ENCODE data around the gene ZIC1.

ZIC1 gene

GRCh38 chr3:147388700-147389580, 20.2 kb upstream of the ZIC1 start:
- Histone ChIP-seq H3K36me3 (no peaks in the 10 kb centered on the region), H3K27me3 (peaks cover 58% of the 10 kb centered on the region), H3K27ac (no peak overlapping the region), H4K20me1 (no peaks in the 10 kb centered on the region), H3K4me1 (no peaks in the 10 kb centered on the region), H3K4me3 (no peak overlapping the region), H3K9ac (no peak overlapping the region), H3K4me2 (no peak overlapping the region), H3K9me3 (peaks cover 72% of the 10 kb centered on the region)
- TF ChIP-seq Cebpa-rat (IDR thresholded peaks at IDR 0.05): no peak

- peaks cover 58% of the 10 kb centered on the region for H3K27me3 ChIP-seq
- H3K27ac ChIP-seq: no peak overlapping the region
- H3K4me3 ChIP-seq: no peak overlapping the region
- TF ChIP-seq Cebpa-rat (IDR thresholded peaks at IDR 0.05): no peak
- no peaks in the 10 kb centered on the region for H3K36me3 ChIP-seq
- no peaks in the 10 kb centered on the region for H3K4me1 ChIP-seq
- peaks cover 72% of the 10 kb centered on the region for H3K9me3 ChIP-seq
- no peak overlapping the region for H3K9ac ChIP-seq
- no peak overlapping the region for H3K4me2 ChIP-seq
- no peaks in the 10 kb centered on the region for H4K20me1 ChIP-seq
These were observed 19.4 kb upstream of the ZIC1 start for GRCh38 chr3:147389717-147390116.

GRCh38 chr3:147390589-147391569, 18.3 kb upstream of the ZIC1 start:
- Histone ChIP-seq H3K36me3 (no peaks in the 10 kb centered on the region), H4K20me1 (no peaks in the 10 kb centered on the region), H3K9me3 (peaks cover 81% of the 10 kb centered on the region), H3K27me3 (peaks cover 51% of the 10 kb centered on the region), H3K4me3 (no peak overlapping the region), H3K9ac (no peak overlapping the region), H3K4me2 (no peak overlapping the region), H3K4me1 (no peaks in the 10 kb centered on the region), H3K27ac (no peak overlapping the region)
- TF ChIP-seq Cebpa-rat (IDR thresholded peaks at IDR 0.05): no peak

- H3K4me2 ChIP-seq: no peak overlapping the region
- no peak overlapping the region for H3K27ac ChIP-seq
- no peak overlapping the region for H3K4me3 ChIP-seq
- H3K4me1 ChIP-seq: no peaks in the 10 kb centered on the region
- no peaks in the 10 kb centered on the region for H4K20me1 ChIP-seq
- no peak for TF ChIP-seq Cebpa-rat (IDR thresholded peaks at IDR 0.05)
- H3K27me3 ChIP-seq: peaks cover 43% of the 10 kb centered on the region
- H3K9me3 ChIP-seq: peaks cover 92% of the 10 kb centered on the region
- no peak overlapping the region for H3K9ac ChIP-seq
- H3K36me3 ChIP-seq: no peaks in the 10 kb centered on the region
These were observed 17.2 kb upstream of the ZIC1 start for GRCh38 chr3:147391781-147392624.

GRCh38 chr3:147392625-147392946, 16.6 kb upstream of the ZIC1 start:
- Histone ChIP-seq H3K9ac (no peak overlapping the region), H3K9me3 (peaks cover 98% of the 10 kb centered on the region), H3K4me1 (no peaks in the 10 kb centered on the region), H3K4me3 (no peak overlapping the region), H4K20me1 (no peaks in the 10 kb centered on the region), H3K4me2 (no peak overlapping the region), H3K27me3 (peaks cover 37% of the 10 kb centered on the region), H3K27ac (no peak overlapping the region), H3K36me3 (no peaks in the 10 kb centered on the region)
- TF ChIP-seq Cebpa-rat (IDR thresholded peaks at IDR 0.05): no peak

GRCh38 chr3:147393261-147393942, 15.8 kb upstream of the ZIC1 start:
- Histone ChIP-seq H3K4me2 (no peak overlapping the region), H3K27me3 (peaks cover 29% of the 10 kb centered on the region), H3K9ac (no peak overlapping the region), H3K4me1 (no peaks in the 10 kb centered on the region), H3K9me3 (peaks cover 98% of the 10 kb centered on the region), H3K4me3 (no peak overlapping the region), H3K36me3 (no peaks in the 10 kb centered on the region), H3K27ac (no peak overlapping the region), H4K20me1 (no peaks in the 10 kb centered on the region)
- TF ChIP-seq Cebpa-rat (IDR thresholded peaks at IDR 0.05): no peak

- Histone ChIP-seq H3K27me3 (peaks cover 21% of the 10 kb centered on the region), H3K27ac (no peak overlapping the region), H3K9me3 (peaks cover 92% of the 10 kb centered on the region), H3K4me1 (no peaks in the 10 kb centered on the region), H3K4me2 (no peak overlapping the region), H3K9ac (no peak overlapping the region), H4K20me1 (no peaks in the 10 kb centered on the region), H3K4me3 (no peak overlapping the region), H3K36me3 (no peaks in the 10 kb centered on the region)
- TF ChIP-seq Cebpa-rat (IDR thresholded peaks at IDR 0.05): no peak
These were observed 15.0 kb upstream of the ZIC1 start for GRCh38 chr3:147393943-147394883.

GRCh38 chr3:147394884-147395225, 14.3 kb upstream of the ZIC1 start:
- no peaks in the 10 kb centered on the region for H3K36me3 ChIP-seq
- H3K4me3 ChIP-seq: no peak overlapping the region
- H3K4me2 ChIP-seq: no peak overlapping the region
- TF ChIP-seq Cebpa-rat (IDR thresholded peaks at IDR 0.05): no peak
- no peaks in the 10 kb centered on the region for H4K20me1 ChIP-seq
- peaks cover 14% of the 10 kb centered on the region for H3K27me3 ChIP-seq
- peaks cover 86% of the 10 kb centered on the region for H3K9me3 ChIP-seq
- H3K4me1 ChIP-seq: no peaks in the 10 kb centered on the region
- H3K27ac ChIP-seq: no peak overlapping the region
- no peak overlapping the region for H3K9ac ChIP-seq

Measured in BLaER1 (cell line).